Activated CD8-positive, alpha-beta T cell treated with anti-CD3 and anti-CD28 coated beads, Interleukin-2, amount 10 ng/mL, durations not matched to agents 7 days and 5 days (primary cell): ENCODE data around the gene PPP1R3F. TPM values are rescaled to one million over a fixed set of nuclear protein-coding genes. Genes with fewer than 3 reads are reported as not detected.

ENCODE experiments used
- ATAC-seq: fragments of 150-1000 bp; cut with Tn5 transposase; one replicate; pipeline ENCODE4 v1.10.0; 2021; ENCODE audit warnings: moderate library complexity
- CTCF ChIA-PET: fragments of 350-600 bp; sonication (Branson Sonifier 250); formaldehyde crosslinking; loops from one replicate; lab custom pipeline; 2021; ENCODE audit warnings: antibody characterized with exemption; lab: Charles Lee
- POLR2A ChIA-PET: fragments of 350-600 bp; sonication (Branson Sonifier 250); formaldehyde crosslinking; loops from one replicate; lab custom pipeline; 2021; ENCODE audit warnings: antibody characterized with exemption; lab: Charles Lee
- DNase-seq: peaks from one replicate; pipeline ENCODE4 v3.0.0-alpha.2; 2020
- H3K27ac Mint-ChIP-seq: one replicate; pipeline ENCODE4 v1.8.0; 2021; ENCODE audit warnings: mild to moderate bottlenecking, mixed read lengths
- H3K27me3 Mint-ChIP-seq: one replicate; pipeline ENCODE4 v1.8.0; 2021; ENCODE audit warnings: low read depth, mixed read lengths
- H3K36me3 Mint-ChIP-seq: one replicate; pipeline ENCODE4 v1.8.0; 2021; ENCODE audit warnings: low read depth, mixed read lengths
- H3K4me1 Mint-ChIP-seq: one replicate; pipeline ENCODE4 v1.8.0; 2021; ENCODE audit warnings: low read depth, mixed read lengths
- H3K4me3 Mint-ChIP-seq: one replicate; pipeline ENCODE4 v1.8.0; 2021; ENCODE audit warnings: mild to moderate bottlenecking, mixed read lengths
- H3K9me3 Mint-ChIP-seq: one replicate; pipeline ENCODE4 v1.8.0; 2022; ENCODE audit warnings: mixed read lengths; ENCODE audit not compliant: insufficient read depth
- total RNA-seq, 2 experiments: library from RNA; stranded (reverse); gene quantifications; one replicate each; pipeline ENCODE4 v1.2.3, GENCODE V29; 2021

Gene PPP1R3F
- total RNA-seq, 2 experiments from 2014 or later: 8.0 to 8.5 TPM

GRCh38 chrX:49262603-49263002 is 7.0 kb upstream of the PPP1R3F start:
- H3K4me1 Mint-ChIP-seq: peaks cover 51% of the 10 kb centered on the region
- DNase-seq: no peak
- H3K27me3 Mint-ChIP-seq: no peaks in the 10 kb centered on the region
- ATAC-seq: no peak
- H3K4me3 Mint-ChIP-seq: peak overlapping the region; percentile 73
- no peaks in the 10 kb centered on the region for H3K9me3 Mint-ChIP-seq
- CTCF ChIA-PET: interaction anchor here (1.2 kb wide), 1 partner anchor 72 kb away, joined by 3 read pairs; no protein-coding TSS in a partner anchor
- H3K27ac Mint-ChIP-seq: no peak overlapping the region
- POLR2A ChIA-PET: interaction anchor here (1.0 kb wide), 1 partner anchor 11 kb away, joined by 4 read pairs; no protein-coding TSS in a partner anchor
- H3K36me3 Mint-ChIP-seq: peaks cover 6% of the 10 kb centered on the region

- Mint-ChIP-seq H3K4me3 (peak overlapping the region; percentile 73), H3K4me1 (peaks cover 52% of the 10 kb centered on the region), H3K27me3 (no peaks in the 10 kb centered on the region), H3K27ac (peak overlapping the region; percentile 61), H3K36me3 (peaks cover 6% of the 10 kb centered on the region), H3K9me3 (no peaks in the 10 kb centered on the region)
- ChIA-PET POLR2A (interaction anchor here (0.6 to 1.0 kb wide), 4 partner anchors 9 to 90 kb away, joined by 3 to 4 read pairs (median 3); no protein-coding TSS in a partner anchor), CTCF (interaction anchor here (1.2 kb wide), 1 partner anchor 73 kb away, joined by 3 read pairs; no protein-coding TSS in a partner anchor)
- no peak for DNase-seq
- ATAC-seq: no peak
Measured at GRCh38 chrX:49263631-49264030, 6.0 kb upstream of the PPP1R3F start.

- peak within 1 kb of the TSS; percentile 68 for H3K27ac Mint-ChIP-seq
- peaks cover 47% of the 10 kb centered on the region for H3K4me1 Mint-ChIP-seq
- DNase-seq (no peak), ATAC-seq (no peak)
- ChIA-PET CTCF (no interaction called here), POLR2A (interaction anchor here (0.6 kb wide), 1 partner anchor 8 kb away, joined by 3 read pairs; no protein-coding TSS in a partner anchor)
- no peaks in the 10 kb centered on the region for H3K27me3 Mint-ChIP-seq
- peak within 1 kb of the TSS; percentile 73 for H3K4me3 Mint-ChIP-seq
- no peaks in the 10 kb centered on the region for H3K9me3 Mint-ChIP-seq
- H3K36me3 Mint-ChIP-seq: peaks cover 3% of the 10 kb centered on the region
Measured at GRCh38 chrX:49264460-49264859, 5.1 kb upstream of the PPP1R3F start, which contains the start of gene FOXP3. FOXP3 (minus strand) TSS chrX:49264710; CDS start chrX:49258505, 6,205 bp downstream.

DNA sequence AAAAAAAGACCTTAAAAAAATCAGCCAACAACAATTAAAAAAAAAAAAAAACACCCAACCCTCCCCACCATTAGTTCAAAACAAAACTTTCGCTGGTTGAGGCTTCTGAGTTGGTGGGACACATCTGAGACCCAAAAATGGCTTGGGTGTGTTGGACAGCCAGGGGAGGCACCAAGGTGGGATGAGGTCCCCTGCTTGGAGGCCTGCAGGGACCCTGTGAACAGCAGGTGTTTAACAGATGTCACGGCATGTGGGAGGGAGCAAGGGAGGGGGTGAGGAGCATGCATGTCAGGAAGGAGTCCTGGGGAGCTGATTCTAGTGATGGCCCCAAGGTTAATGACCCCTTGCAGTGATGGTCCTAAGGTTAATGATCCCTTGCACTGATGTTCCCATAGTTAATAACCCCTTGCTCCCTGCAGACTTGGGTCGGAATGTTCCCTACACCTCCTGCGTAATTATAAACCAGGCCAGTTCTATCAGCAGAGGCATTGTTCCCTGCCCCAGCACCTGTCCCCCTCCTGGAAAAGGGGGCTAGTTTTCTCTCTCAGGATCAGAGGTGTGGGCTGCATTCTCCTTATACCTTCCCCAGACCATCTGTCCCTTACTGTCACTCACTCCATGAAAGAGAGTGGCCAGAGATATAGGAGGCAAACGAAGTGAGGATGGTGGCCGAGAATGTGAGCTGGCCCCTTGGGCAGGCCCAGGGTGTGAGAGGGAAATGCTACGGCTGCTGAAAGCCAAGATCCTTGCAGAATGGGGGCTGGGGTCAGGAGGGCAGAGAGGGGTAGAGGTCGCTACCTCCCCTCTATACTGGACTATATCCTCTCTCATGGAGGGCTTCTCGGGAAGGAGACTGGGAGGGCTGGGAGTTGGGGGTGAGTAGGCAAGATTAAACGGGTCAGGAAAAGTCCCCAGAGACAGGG is 2.8 kb upstream of the PPP1R3F start:
- DNase-seq: no peak
- no peak overlapping the region for H3K4me3 Mint-ChIP-seq
- ChIA-PET CTCF (interaction anchor here (2.5 kb wide), 1 partner anchor 74 kb away, joined by 11 read pairs; no protein-coding TSS in a partner anchor), POLR2A (interaction anchor here (1.2 kb wide), 1 partner anchor 76 kb away, joined by 6 read pairs; no protein-coding TSS in a partner anchor)
- H3K36me3 Mint-ChIP-seq: peaks cover 13% of the 10 kb centered on the region
- H3K27ac Mint-ChIP-seq: peak overlapping the region; percentile 39
- no peak for ATAC-seq
- peaks cover 51% of the 10 kb centered on the region for H3K4me1 Mint-ChIP-seq
- no peaks in the 10 kb centered on the region for H3K27me3 Mint-ChIP-seq
- H3K9me3 Mint-ChIP-seq: no peaks in the 10 kb centered on the region

GRCh38 chrX:49268702-49269009 is 937 bp upstream of the PPP1R3F start:
- Mint-ChIP-seq H3K27ac (peak overlapping the region; percentile 99), H3K4me1 (peaks cover 56% of the 10 kb centered on the region), H3K27me3 (no peaks in the 10 kb centered on the region), H3K36me3 (peaks cover 12% of the 10 kb centered on the region), H3K4me3 (peak overlapping the region; percentile 82), H3K9me3 (no peaks in the 10 kb centered on the region)
- DNase-seq (no peak), ATAC-seq (no peak)
- POLR2A ChIA-PET: interaction anchor here (0.7 to 1.6 kb wide), 5 partner anchors 9 to 33 kb away, joined by 3 to 10 read pairs (median 7); partner anchors contain the start of gene CCDC22
- CTCF ChIA-PET: interaction anchor here (0.9 to 2.5 kb wide), 3 partner anchors 41 to 113 kb away, joined by 3 to 11 read pairs (median 3); no protein-coding TSS in a partner anchor

DNA sequence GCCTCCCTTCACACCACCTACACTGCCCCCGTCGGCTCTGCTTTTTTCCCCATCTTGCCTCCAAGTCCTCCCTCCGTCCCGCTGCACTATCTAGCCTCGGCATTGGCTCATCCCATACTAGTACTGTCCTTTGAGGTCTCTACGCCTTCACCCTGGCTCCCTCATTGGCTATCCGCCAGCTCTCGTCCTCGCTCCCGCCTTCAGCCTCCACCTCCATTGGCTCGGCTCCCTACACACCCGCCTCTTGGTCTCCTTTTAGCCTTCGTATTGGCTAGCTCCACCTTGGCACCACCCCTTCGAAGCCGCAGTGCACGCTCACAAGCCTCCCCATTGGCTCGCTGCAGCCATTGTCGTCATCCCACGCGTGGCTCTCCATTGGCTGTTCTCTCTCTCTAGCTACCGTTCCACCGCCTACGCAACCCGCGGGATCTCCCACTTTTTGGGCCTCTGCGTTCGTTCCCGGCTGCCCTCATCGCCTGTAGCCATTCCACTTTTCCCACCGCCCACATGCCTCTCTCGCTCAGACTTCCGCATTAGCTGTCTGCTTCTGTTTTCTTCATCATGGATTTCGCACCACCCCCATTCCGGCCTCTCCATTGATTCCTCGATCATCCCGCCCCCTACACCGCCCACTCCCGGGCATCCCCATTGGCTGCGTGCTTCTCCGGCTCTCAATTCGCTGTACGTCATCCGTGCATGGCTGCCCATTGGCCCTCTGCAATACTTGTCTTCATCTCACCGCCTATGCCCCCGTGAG is 405 bp upstream of the PPP1R3F start:
- POLR2A ChIA-PET: interaction anchor here (0.7 to 1.6 kb wide), 5 partner anchors 10 to 34 kb away, joined by 3 to 10 read pairs (median 7); partner anchors contain the start of gene CCDC22
- H3K9me3 Mint-ChIP-seq: no peaks in the 10 kb centered on the region
- peak overlapping the region; percentile 82 for H3K4me3 Mint-ChIP-seq
- peak; percentile 96 for DNase-seq
- ATAC-seq: peak; percentile 86
- H3K4me1 Mint-ChIP-seq: peaks cover 56% of the 10 kb centered on the region
- H3K27ac Mint-ChIP-seq: peak overlapping the region; percentile 99
- H3K36me3 Mint-ChIP-seq: peaks cover 12% of the 10 kb centered on the region
- CTCF ChIA-PET: interaction anchor here (0.9 to 2.5 kb wide), 3 partner anchors 40 to 113 kb away, joined by 3 to 11 read pairs (median 3); no protein-coding TSS in a partner anchor
- no peaks in the 10 kb centered on the region for H3K27me3 Mint-ChIP-seq

- Mint-ChIP-seq H3K27ac (peak overlapping the region; percentile 83), H3K4me1 (peaks cover 58% of the 10 kb centered on the region), H3K36me3 (peaks cover 24% of the 10 kb centered on the region), H3K27me3 (no peaks in the 10 kb centered on the region), H3K9me3 (no peaks in the 10 kb centered on the region), H3K4me3 (peak overlapping the region; percentile 74)
- ATAC-seq (no peak), DNase-seq (no peak)
- CTCF ChIA-PET: no interaction called here
- POLR2A ChIA-PET: no interaction called here
Measured at GRCh38 chrX:49270249-49270921, 792 bp downstream of the PPP1R3F start.

DNA sequence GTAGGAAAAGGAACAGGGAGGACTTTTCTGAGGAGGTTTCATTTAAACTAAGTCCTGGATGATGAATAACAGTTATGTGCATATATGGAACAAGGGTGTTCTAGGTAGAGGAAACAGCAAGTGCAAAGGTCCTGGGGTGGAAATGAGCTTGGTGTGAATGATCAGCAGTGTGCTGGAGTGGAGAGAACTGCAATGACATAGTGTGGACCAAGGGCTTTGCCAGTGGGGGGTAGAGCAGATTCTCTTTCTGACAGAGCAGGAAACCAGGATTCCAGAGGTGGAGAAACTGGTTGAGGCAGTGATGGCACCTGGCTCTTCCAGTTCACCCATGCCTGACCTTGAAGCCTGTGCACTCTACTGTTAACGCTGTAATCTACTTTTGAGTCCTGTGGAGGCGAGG is 1.7 kb downstream of the PPP1R3F start:
- Mint-ChIP-seq H3K4me3 (peak overlapping the region; percentile 74), H3K36me3 (peaks cover 32% of the 10 kb centered on the region), H3K9me3 (no peaks in the 10 kb centered on the region), H3K27me3 (no peaks in the 10 kb centered on the region), H3K27ac (peak overlapping the region; percentile 83), H3K4me1 (peaks cover 67% of the 10 kb centered on the region)
- ATAC-seq (no peak), DNase-seq (no peak)
- ChIA-PET CTCF (interaction anchor here (2.6 kb wide), 1 partner anchor 79 kb away, joined by 14 read pairs; no protein-coding TSS in a partner anchor), POLR2A (no interaction called here)

DNA sequence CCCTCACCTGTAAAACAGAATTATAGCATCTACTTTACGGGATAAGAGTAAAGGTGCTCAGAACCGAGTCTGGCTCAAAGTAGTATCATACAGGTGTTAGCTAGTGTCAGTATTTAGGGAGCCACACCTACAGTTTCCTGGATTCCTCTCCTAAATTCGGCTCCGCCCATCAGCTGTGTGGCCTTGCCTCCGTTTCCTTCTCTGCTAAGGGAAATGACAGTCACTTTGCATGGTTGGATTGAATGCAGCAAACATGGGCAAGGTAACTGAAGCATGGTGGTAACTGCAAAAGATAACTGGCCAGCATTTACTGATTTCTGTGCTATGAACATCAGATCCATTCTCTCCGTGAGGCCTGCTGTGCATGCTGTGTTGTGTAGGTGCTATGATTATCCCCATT is 2.8 kb downstream of the PPP1R3F start:
- H3K9me3 Mint-ChIP-seq: no peaks in the 10 kb centered on the region
- ChIA-PET CTCF (interaction anchor here (1.1 to 2.6 kb wide), 3 partner anchors 8 to 82 kb away, joined by 3 to 14 read pairs (median 3); no protein-coding TSS in a partner anchor), POLR2A (interaction anchor here (0.9 to 1.7 kb wide), 7 partner anchors 8 to 334 kb away, joined by 3 to 5 read pairs (median 3); partner anchors contain the start of genes CCDC22 and PLP2)
- peaks cover 39% of the 10 kb centered on the region for H3K36me3 Mint-ChIP-seq
- DNase-seq (peak; percentile 48), ATAC-seq (no peak)
- H3K4me3 Mint-ChIP-seq: peak overlapping the region; percentile 74
- peaks cover 75% of the 10 kb centered on the region for H3K4me1 Mint-ChIP-seq
- peak overlapping the region; percentile 92 for H3K27ac Mint-ChIP-seq
- no peaks in the 10 kb centered on the region for H3K27me3 Mint-ChIP-seq

DNA sequence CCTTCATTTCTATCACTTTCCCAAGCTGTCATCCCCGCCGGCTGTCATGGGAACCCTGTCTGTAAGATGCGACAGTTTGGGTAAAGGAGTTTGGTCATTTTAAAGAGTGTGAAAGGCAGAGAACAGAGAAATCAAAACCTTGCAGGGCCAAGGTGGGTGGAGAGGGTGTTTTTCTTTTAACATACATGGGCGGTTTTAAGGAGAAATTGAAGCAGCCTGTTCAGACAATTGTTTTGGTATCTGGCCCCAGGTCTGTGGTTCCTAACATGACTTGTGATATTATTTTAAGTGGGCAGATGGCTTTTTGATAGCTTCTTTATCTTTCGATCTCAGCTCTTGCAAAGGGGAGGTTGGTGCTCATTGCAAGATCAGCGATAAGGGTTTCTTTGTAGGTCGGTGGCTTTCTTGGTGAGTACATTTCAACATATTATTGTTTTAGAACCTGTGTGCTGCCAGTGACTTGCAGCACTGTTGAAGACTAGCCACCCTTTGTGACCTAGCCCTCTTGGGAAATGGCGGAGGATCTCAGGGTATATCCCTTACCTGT is 3.7 kb downstream of the PPP1R3F start:
- Mint-ChIP-seq H3K27ac (peak overlapping the region; percentile 92), H3K4me1 (peaks cover 76% of the 10 kb centered on the region), H3K36me3 (peaks cover 46% of the 10 kb centered on the region), H3K9me3 (no peaks in the 10 kb centered on the region), H3K4me3 (peak overlapping the region; percentile 74), H3K27me3 (no peaks in the 10 kb centered on the region)
- POLR2A ChIA-PET: interaction anchor here (0.7 to 1.7 kb wide), 8 partner anchors 9 to 334 kb away, joined by 3 to 5 read pairs (median 3); partner anchors contain the start of gene PLP2
- CTCF ChIA-PET: interaction anchor here (1.2 to 2.6 kb wide), 2 partner anchors 81 to 82 kb away, joined by 3 to 14 read pairs; no protein-coding TSS in a partner anchor
- peak; percentile 8 for ATAC-seq
- peak; percentile 70 for DNase-seq
